HG02840 (cell line): ENCODE data around the gene SLC25A25.
"Not testable (repeated sequence)": the region's sequence is repeated elsewhere in the genome, so short reads cannot be mapped to it uniquely, and the experiment has no call there.

Experiments
- ATAC-seq: cut with Tn5 transposase; IDR thresholded peaks from one replicate; pipeline ENCODE4 v1.9.1; 2021; ENCODE audit warnings: mild to moderate bottlenecking, moderate library complexity, moderate number of reproducible peaks; ENCODE audit not compliant: unreplicated experiment, low FRiP score

The SLC25A25 gene

GRCh38 chr9:128121466-128121810 is 53.4 kb downstream of the SLC25A25 start:
- ATAC-seq = no peak

GRCh38 chr9:128121924-128122808 is 54.1 kb downstream of the SLC25A25 start:
- ATAC-seq = no peak

GRCh38 chr9:128122809-128123175 is 54.8 kb downstream of the SLC25A25 start:
- ATAC-seq = no peak

GRCh38 chr9:128123451-128124080 is 55.5 kb downstream of the SLC25A25 start:
- no peak for ATAC-seq

- no peak for ATAC-seq
Observed at GRCh38 chr9:128124451-128124850, 56.4 kb downstream of the SLC25A25 start.

GRCh38 chr9:128124873-128125579 is 57.0 kb downstream of the SLC25A25 start:
- no peak for ATAC-seq

GRCh38 chr9:128125580-128126354 is 57.7 kb downstream of the SLC25A25 start:
- ATAC-seq = no peak

GRCh38 chr9:128127568-128127989 is 59.5 kb downstream of the SLC25A25 start, which contains the start of gene PTGES2:
Gene PTGES2 (minus strand): TSS chr9:128127729. CDS start chr9:128127717, 12 bp downstream.
- ATAC-seq = peak; percentile 62

- ATAC-seq = peak; percentile 72
Observed at GRCh38 chr9:128127990-128128835, 60.2 kb downstream of the SLC25A25 start.

GRCh38 chr9:128128836-128129590 is 61.0 kb downstream of the SLC25A25 start:
- ATAC-seq = no peak

- ATAC-seq = not testable (repeated sequence)
Observed at GRCh38 chr9:128129976-128130590, 62.1 kb downstream of the SLC25A25 start.

- ATAC-seq = not testable (repeated sequence)
Observed at GRCh38 chr9:128130651-128131050, 62.6 kb downstream of the SLC25A25 start.

GRCh38 chr9:128131346-128131745 is 63.3 kb downstream of the SLC25A25 start:
- not testable (repeated sequence) for ATAC-seq

GRCh38 chr9:128132139-128132538 is 64.1 kb downstream of the SLC25A25 start:
- ATAC-seq = not testable (repeated sequence)

GRCh38 chr9:128135561-128135960 is 67.5 kb downstream of the SLC25A25 start:
- ATAC-seq = not testable (repeated sequence)

GRCh38 chr9:128136816-128137793 is 69.1 kb downstream of the SLC25A25 start:
- ATAC-seq = no peak

GRCh38 chr9:128138001-128138400 is 70.0 kb downstream of the SLC25A25 start:
- ATAC-seq = no peak
